ENCODE measurements around the gene EEF1AKMT2.

The EEF1AKMT2 gene

GRCh38 chr10:124731551-124731950 is 60.1 kb downstream of the EEF1AKMT2 start:
- ChIA-PET POLR2A (no interaction called here), CTCF (interaction anchor here (0.9 to 8.5 kb wide), 6 partner anchors 8 to 51 kb away, joined by 3 to 79 read pairs (median 4); no protein-coding TSS in a partner anchor)
- DNase-seq (ENCODE audit: extremely low spot score), result no peak
- no peak for TF ChIP-seq CTCF (IDR thresholded peaks at IDR 0.05; ENCODE audit: control extremely low read depth, extremely low read depth, low read depth, missing control alignments)

- ChIA-PET CTCF (interaction anchor here (0.9 to 8.5 kb wide), 5 partner anchors 8 to 42 kb away, joined by 3 to 79 read pairs (median 5); no protein-coding TSS in a partner anchor), POLR2A (no interaction called here)
- TF ChIP-seq CTCF (IDR thresholded peaks at IDR 0.05; ENCODE audit: control extremely low read depth, extremely low read depth, low read depth, missing control alignments), result no peak
- no peak for DNase-seq (ENCODE audit: extremely low spot score)
These were observed 60.9 kb downstream of the EEF1AKMT2 start for GRCh38 chr10:124730790-124731189.

GRCh38 chr10:124728830-124729661 is 62.6 kb downstream of the EEF1AKMT2 start:
- ChIA-PET CTCF (interaction anchor here (1.3 to 8.5 kb wide), 5 partner anchors 12 to 81 kb away, joined by 3 to 79 read pairs (median 3); no protein-coding TSS in a partner anchor), POLR2A (no interaction called here)
- no peak for TF ChIP-seq CTCF (IDR thresholded peaks at IDR 0.05; ENCODE audit: control extremely low read depth, extremely low read depth, low read depth, missing control alignments)
- DNase-seq (ENCODE audit: extremely low spot score), result no peak

DNA sequence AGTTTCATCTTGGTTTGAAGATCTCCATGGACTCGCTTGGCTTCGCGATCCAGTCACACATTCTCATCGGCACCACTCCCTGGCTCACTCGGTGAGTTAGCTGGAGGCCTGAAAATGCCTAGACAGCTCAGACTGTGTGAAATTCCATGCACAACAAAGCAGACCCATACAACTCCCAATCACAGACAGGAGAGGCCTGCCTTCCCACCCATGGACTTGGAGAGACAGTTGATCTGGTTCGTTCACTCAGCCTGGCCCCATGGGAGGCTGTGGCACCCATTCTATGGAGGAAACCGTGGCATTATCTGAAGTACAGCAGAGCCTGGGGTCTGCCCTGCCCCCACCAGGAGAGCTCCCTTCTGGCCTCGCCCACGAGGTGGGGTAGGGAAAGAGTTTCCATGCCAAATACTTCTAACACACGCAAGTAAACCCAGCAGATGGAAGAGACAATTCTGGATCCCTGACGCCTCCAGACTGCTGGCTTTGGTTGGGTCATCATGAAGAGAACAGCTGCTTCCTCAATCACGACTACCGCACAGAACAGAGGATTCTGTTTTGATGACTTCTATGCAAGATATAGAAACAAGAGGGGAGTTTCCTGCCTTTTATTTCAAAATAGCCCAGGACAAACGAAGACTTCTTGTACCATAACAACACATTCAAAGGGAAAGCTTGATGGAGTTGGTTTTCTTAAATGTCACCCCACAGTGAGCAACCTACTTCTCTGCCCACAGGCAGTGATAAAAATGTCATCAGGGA is 63.4 kb downstream of the EEF1AKMT2 start:
- ChIA-PET POLR2A (no interaction called here), CTCF (interaction anchor here (1.3 to 8.5 kb wide), 5 partner anchors 11 to 81 kb away, joined by 3 to 79 read pairs (median 3); no protein-coding TSS in a partner anchor)
- no peak for DNase-seq (ENCODE audit: extremely low spot score)
- TF ChIP-seq CTCF (IDR thresholded peaks at IDR 0.05; ENCODE audit: control extremely low read depth, extremely low read depth, low read depth, missing control alignments), result no peak

DNA sequence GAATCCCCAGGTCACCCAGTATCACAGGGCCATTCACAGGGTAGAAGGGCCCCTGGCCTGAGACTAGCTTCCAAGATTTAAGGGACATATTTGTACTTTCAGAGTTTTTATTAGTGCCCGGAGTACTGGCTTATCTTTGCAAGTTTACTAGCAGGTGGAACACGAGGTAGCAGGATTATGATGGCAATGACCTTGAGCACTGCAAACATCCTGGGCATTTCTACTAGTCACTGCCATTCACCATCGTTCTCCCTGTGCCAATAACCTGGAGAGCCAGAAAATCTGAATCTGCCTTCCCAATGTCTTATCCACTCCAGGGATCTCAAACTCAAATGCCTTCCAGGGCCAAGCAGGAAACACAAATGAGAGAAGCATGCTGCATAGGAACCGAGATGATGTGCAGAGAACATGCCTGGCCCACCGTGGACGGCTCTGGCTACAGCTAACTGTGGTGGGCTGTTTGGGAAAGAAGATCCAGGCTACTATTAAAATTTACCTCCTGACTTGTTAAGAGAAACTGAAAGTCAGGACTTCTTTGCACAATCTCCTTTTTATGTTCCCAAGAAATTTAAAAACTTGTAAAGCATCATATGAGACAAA is 64.2 kb downstream of the EEF1AKMT2 start:
- POLR2A ChIA-PET, result no interaction called here
- CTCF ChIA-PET, result interaction anchor here (1.5 to 8.5 kb wide), 3 partner anchors 10 to 31 kb away, joined by 3 to 79 read pairs (median 52); no protein-coding TSS in a partner anchor

More for the DNA sequence above, 64.2 kb downstream of the EEF1AKMT2 start:
- no peak for TF ChIP-seq CTCF (IDR thresholded peaks at IDR 0.05; ENCODE audit: control extremely low read depth, extremely low read depth, low read depth, missing control alignments)
- DNase-seq (ENCODE audit: extremely low spot score), result no peak

All from GM10248 (cell line).